GM18951 (cell line): ENCODE results near the gene MPZL1.

Experiments used
- POLR2A ChIP-seq: IDR thresholded peaks from 4 replicates; pipeline ENCODE4 v1.6.1; 2011; ENCODE audit warnings: mild to moderate bottlenecking; ENCODE audit not compliant: insufficient read length, insufficient read depth; ENCODE audit errors: extremely low read depth
- in situ Hi-C: fragments of 300-500 bp; cut with MboI; formaldehyde crosslinking; loops from one replicate; pipeline ENCODE4 v1.12.0; 2022; ENCODE audit warnings: low sequenced_read_pairs, mixed read lengths, inconsistent platforms; ENCODE audit not compliant: unreplicated experiment

The MPZL1 gene

GRCh38 chr1:167701510-167701909 lies 20.3 kb upstream of the MPZL1 start:
- in situ Hi-C loops, result no loop called here
- no peak for TF ChIP-seq POLR2A

- in situ Hi-C loops, result no loop called here
- TF ChIP-seq POLR2A, result no peak
Observed at GRCh38 chr1:167703557-167703956, 18.2 kb upstream of the MPZL1 start.

DNA sequence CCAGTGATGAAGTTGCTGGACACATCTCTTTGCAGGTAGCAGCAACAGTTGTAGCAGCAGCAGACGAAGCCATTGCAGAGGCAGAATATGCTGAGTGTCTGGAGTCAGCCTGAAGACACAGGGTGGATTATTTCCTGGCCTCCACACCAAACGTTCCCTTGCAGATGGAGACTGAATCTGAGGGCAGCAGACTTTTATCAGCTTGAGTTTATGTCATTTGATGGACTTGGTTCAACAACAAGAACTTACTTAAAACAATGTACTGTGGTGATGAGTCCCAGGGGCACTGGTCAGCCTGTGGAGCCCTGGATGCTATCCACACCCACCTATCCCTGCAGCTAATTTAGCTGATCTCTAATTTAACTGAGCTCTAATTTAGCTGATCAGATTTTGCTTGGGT lies 17.1 kb upstream of the MPZL1 start:
- no peak for TF ChIP-seq POLR2A
- in situ Hi-C loops, result no loop called here

DNA sequence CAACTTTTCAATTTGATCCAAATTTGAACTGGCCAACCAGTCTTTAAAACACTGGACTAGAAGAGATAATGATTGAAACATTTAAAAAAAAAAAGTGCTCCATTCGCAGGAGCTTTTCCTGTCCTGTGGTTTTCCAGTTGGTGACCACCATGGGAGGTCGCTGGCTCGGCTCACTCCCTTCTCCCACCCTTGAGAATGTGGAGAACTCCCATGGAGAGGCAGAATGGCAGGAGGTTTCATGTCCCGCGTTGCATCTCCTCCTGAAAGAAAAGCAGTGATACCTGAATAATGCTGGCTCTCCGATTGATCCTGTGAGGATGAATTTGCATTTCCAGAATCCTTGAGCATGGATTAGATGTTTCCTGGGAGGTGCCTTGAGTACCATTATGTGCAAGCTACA lies 16.5 kb upstream of the MPZL1 start:
- in situ Hi-C loops, result no loop called here

GRCh38 chr1:167706363-167706762 lies 15.4 kb upstream of the MPZL1 start:
- in situ Hi-C loops, result no loop called here
- no peak for TF ChIP-seq POLR2A

More for the DNA sequence above, 16.5 kb upstream of the MPZL1 start:
- TF ChIP-seq POLR2A, result no peak

DNA sequence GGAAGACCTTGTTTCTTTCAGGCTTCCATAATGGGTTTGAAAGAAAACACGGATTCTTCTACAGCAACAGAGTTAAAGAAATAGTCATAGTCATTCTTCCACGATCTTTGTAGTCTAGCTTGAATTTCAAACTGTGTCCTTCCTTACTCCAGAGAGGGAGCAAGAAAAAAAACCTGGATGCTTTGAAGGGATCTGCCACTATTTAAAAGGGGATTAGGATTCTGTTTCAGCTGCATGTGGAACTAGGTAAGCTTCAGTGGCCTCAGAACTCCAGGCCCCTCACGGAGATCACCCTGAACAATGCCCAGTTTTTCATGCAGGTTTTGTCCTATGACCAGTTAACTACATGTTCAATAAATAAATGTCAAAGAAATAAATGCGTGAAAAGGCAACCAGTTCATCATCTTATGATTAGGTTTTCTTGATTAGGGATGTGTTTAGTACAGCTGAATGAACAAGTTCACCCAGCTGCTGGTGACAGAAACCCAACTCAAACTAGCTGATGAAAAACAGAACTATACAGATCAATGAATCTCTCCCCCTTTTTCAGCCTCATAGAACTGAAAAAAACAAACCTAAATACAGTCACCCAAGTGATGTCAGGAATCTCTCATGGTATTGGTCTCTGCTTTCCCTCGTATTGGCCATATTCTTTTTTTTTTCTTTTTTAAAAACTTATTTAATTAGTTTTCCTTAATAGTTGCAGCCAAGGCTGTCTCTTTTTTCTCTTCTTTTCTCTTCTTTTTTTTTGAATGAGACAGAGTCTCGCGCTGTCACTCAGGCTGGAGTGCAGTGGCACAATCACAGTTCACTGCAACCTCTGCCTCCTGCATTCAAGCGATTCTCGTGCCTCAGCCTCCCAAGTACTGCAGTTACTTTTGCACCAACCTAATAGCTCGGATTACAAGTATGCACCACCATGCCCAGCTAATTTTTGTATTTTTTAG lies 14.6 kb upstream of the MPZL1 start:
- in situ Hi-C loops, result no loop called here

DNA sequence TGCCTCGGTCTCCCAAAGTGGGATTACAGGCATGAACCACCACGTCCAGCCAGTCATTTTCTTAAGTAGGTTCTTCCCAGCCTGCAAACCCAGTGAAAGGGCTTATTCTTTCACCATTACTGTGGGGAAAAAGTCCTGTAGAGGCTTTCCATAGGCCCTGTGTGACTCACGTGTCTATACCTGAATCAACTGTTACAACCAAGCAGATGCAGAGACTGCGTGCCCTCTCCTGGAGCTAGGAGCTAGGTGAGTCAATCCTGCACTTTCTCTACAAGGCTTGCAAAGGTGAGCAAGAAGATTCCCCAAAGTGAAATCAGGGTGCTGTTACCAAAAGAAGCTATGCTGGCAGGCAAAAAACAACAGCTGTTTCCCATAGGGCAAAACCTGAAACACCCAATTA lies 13.8 kb upstream of the MPZL1 start:
- no peak for TF ChIP-seq POLR2A
- in situ Hi-C loops, result no loop called here

More for the DNA sequence above, 14.6 kb upstream of the MPZL1 start:
- TF ChIP-seq POLR2A, result no peak

GRCh38 chr1:167708940-167709389 lies 12.8 kb upstream of the MPZL1 start:
- no peak for TF ChIP-seq POLR2A
- in situ Hi-C loops, result no loop called here

GRCh38 chr1:167710836-167711235 lies 10.9 kb upstream of the MPZL1 start:
- in situ Hi-C loops, result no loop called here
- no peak for TF ChIP-seq POLR2A

DNA sequence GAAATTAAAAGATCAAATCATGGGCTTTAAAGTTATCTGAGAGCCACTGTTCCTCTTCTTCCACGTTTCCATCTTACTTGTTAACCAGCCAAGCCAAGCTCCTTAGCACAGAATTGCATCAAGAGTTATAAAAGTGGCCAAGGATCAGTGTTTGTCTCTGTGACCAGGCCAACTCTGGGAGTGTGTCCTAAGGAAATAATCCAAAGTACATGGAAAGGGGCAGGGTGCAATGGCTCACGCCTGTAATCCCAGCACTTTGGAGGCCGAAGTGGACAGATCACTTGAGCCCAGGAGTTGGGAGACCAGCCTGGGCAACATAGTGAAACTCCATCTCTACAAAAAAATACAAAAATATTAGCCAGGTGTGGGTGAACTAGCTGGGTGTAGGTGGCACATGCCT lies 10.0 kb upstream of the MPZL1 start:
- in situ Hi-C loops, result no loop called here
- TF ChIP-seq POLR2A, result no peak

DNA sequence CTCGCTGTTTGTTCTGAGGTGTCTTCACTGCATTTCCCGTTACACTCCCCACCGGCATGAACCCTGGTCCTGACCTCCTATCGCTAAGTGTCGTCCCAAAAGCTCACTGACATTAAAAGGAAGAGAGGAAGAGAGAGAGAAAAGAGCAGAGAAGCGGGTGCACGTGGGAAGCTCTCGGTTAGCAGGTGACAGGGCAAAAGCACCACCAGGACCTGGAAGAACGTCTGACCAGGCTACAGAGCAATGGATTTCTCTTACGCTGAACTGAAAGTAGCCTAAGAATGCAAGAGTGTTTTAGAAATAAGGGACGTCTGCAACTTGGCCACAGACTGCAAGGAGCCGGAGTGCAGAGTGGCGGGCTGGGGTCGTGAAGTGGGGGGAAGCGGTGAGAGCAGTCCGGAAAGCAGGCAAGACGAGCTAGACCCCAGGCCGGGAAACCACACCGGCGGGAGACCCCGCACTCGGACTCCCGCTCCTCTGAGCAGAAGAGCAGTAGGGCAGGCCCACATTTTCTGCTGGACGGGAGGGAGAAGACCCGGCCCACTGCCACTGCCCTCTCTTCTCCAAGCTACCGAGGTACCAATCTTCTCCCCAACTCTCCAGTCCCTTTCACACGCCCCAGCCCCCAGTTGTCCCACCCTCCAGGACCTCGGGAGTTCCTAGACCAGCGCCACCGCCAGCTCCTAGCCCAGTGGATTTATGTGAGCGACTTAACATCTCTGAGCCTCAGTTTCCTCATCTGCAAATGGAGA lies 8.3 kb upstream of the MPZL1 start:
- in situ Hi-C loops, result no loop called here
- no peak for TF ChIP-seq POLR2A

GRCh38 chr1:167714098-167714438 lies 7.7 kb upstream of the MPZL1 start:
- in situ Hi-C loops, result no loop called here
- TF ChIP-seq POLR2A, result no peak

- in situ Hi-C loops, result no loop called here
- TF ChIP-seq POLR2A, result peak; percentile 69
Observed at GRCh38 chr1:167714439-167715156, 7.2 kb upstream of the MPZL1 start.
